Uterus (tissue), 2 donors: Measurements from ENCODE around the gene TMEM72.

ENCODE experiments used
- CTCF ChIP-seq, 4 experiments: fragments of 200-600 bp in 2 of 4; fragments of 450-650 bp in 2 of 4; sonication (generic) in 2 of 4; IDR thresholded peaks; one replicate each; pipeline ENCODE4 v1.5.1; 2016 to 2019; ENCODE audit warnings: antibody characterized with exemption in 4 of 4, mild to moderate bottlenecking in 2 of 4, moderate library complexity in 1 of 4
- POLR2A ChIP-seq, 2 donors: fragments of 450-650 bp; IDR thresholded peaks; one replicate each; pipeline ENCODE4 v1.6.1; 2016; ENCODE audit warnings: antibody characterized with exemption in 2 of 2, mild to moderate bottlenecking in 1 of 2, moderate library complexity in 1 of 2

- TF ChIP-seq CTCF (IDR thresholded peaks at IDR 0.05) (no peak), POLR2A (IDR thresholded peaks at IDR 0.05) (no peak)
Measured at GRCh38 chr10:44922021-44922420, 10.9 kb downstream of the TMEM72 start.
